ENCODE measurements around the gene RAB21.

RAB21 gene

GRCh38 chr12:71754461-71755145, at the start of gene RAB21:
TSS of gene RAB21 (plus strand) at chr12:71754863. CDS start at chr12:71755130, 267 bp downstream.
- in situ Hi-C loops (cut with HindIII; ENCODE audit: low sequenced_read_pairs), result no loop called here

- in situ Hi-C loops (cut with HindIII; ENCODE audit: low sequenced_read_pairs), result no loop called here
These were observed 49.7 kb upstream of the RAB21 start for GRCh38 chr12:71704920-71705319.

GRCh38 chr12:71708658-71709057, 46.0 kb upstream of the RAB21 start:
- in situ Hi-C loops (cut with HindIII; ENCODE audit: low sequenced_read_pairs), result no loop called here

GRCh38 chr12:71710276-71711125, 44.2 kb upstream of the RAB21 start:
- in situ Hi-C loops (cut with HindIII; ENCODE audit: low sequenced_read_pairs), result no loop called here

GRCh38 chr12:71718611-71719010, 36.1 kb upstream of the RAB21 start:
- in situ Hi-C loops (cut with HindIII; ENCODE audit: low sequenced_read_pairs), result loop anchor here (5.0 kb wide), 1 partner anchor 56 kb away; the partner anchor contains the start of genes THAP2 and ZFC3H1

- in situ Hi-C loops (cut with HindIII; ENCODE audit: low sequenced_read_pairs), result loop anchor here (5.0 kb wide), 1 partner anchor 58 kb away; the partner anchor contains the start of genes THAP2 and ZFC3H1
These were observed 34.9 kb upstream of the RAB21 start for GRCh38 chr12:71719647-71720370.

- in situ Hi-C loops (cut with HindIII; ENCODE audit: low sequenced_read_pairs), result no loop called here
These were observed 32.7 kb upstream of the RAB21 start for GRCh38 chr12:71721783-71722505.

- in situ Hi-C loops (cut with HindIII; ENCODE audit: low sequenced_read_pairs), result no loop called here
These were observed 29.7 kb upstream of the RAB21 start for GRCh38 chr12:71725011-71725410.

- in situ Hi-C loops (cut with HindIII; ENCODE audit: low sequenced_read_pairs), result no loop called here
These were observed 28.1 kb upstream of the RAB21 start for GRCh38 chr12:71726548-71726947.

- in situ Hi-C loops (cut with HindIII; ENCODE audit: low sequenced_read_pairs), result no loop called here
These were observed 26.7 kb upstream of the RAB21 start for GRCh38 chr12:71727958-71728357.

- in situ Hi-C loops (cut with HindIII; ENCODE audit: low sequenced_read_pairs), result no loop called here
These were observed 23.7 kb upstream of the RAB21 start for GRCh38 chr12:71730936-71731335.

GRCh38 chr12:71731439-71732356, 23.0 kb upstream of the RAB21 start:
- in situ Hi-C loops (cut with HindIII; ENCODE audit: low sequenced_read_pairs), result no loop called here

- in situ Hi-C loops (cut with HindIII; ENCODE audit: low sequenced_read_pairs), result no loop called here
These were observed 22.3 kb upstream of the RAB21 start for GRCh38 chr12:71732357-71732712.

GRCh38 chr12:71737197-71737596, 17.5 kb upstream of the RAB21 start:
- in situ Hi-C loops (cut with HindIII; ENCODE audit: low sequenced_read_pairs), result loop anchor here (5.0 kb wide), 1 partner anchor 50 kb away; no protein-coding TSS in a partner anchor

- in situ Hi-C loops (cut with HindIII; ENCODE audit: low sequenced_read_pairs), result no loop called here
These were observed 11.7 kb upstream of the RAB21 start for GRCh38 chr12:71742998-71743397.

- in situ Hi-C loops (cut with HindIII; ENCODE audit: low sequenced_read_pairs), result loop anchor here (5.0 kb wide), 1 partner anchor 82 kb away; the partner anchor contains the start of genes THAP2 and ZFC3H1
These were observed 10.0 kb upstream of the RAB21 start for GRCh38 chr12:71744522-71745300.

- in situ Hi-C loops (cut with HindIII; ENCODE audit: low sequenced_read_pairs), result loop anchor here (5.0 kb wide), 1 partner anchor 85 kb away; the partner anchor contains the start of genes THAP2 and ZFC3H1
These were observed 7.6 kb upstream of the RAB21 start for GRCh38 chr12:71746974-71747611.
